RWPE1 (cell line): Measurements from ENCODE around the gene BMP2.
A peak's percentile ranks its signal among the peaks of the same experiment; 100 is the strongest.

Source experiments
- CTCF ChIA-PET: fragments of 350-600 bp; sonication (Branson Sonifier 250); formaldehyde crosslinking; extraction: SDS; loops from one replicate; lab custom pipeline; 2021; lab: Yijun Ruan, JAX
- POLR2A ChIA-PET: fragments of 400-600 bp; formaldehyde crosslinking; extraction: SDS; loops from one replicate; lab custom pipeline; 2020; ENCODE audit warnings: antibody characterized with exemption; ENCODE audit not compliant: low non-redundant PET; lab: Yijun Ruan, JAX
- DNase-seq: peaks from one replicate; pipeline ENCODE4 v3.0.0; 2012; ENCODE audit warnings: low spot score
- H3K27ac ChIP-seq: fragments of 450-650 bp; 2 replicates; pipeline ENCODE4 v1.5.1; 2017
- CTCF ChIP-seq: fragments of 450-650 bp; conservative IDR thresholded peaks from 2 replicates; pipeline ENCODE4 v1.5.1; 2017; ENCODE audit warnings: low read depth, mild to moderate bottlenecking

Gene BMP2

GRCh38 chr20:6744805-6745204 lies 22.7 kb upstream of the BMP2 start:
- ChIA-PET POLR2A (no interaction called here), CTCF (interaction anchor here (0.6 kb wide), 1 partner anchor 1243 kb away, joined by 3 read pairs; no protein-coding TSS in a partner anchor)
- H3K27ac ChIP-seq, result no peak overlapping the region
- no peak for TF ChIP-seq CTCF
- DNase-seq, result no peak

- DNase-seq, result peak; percentile 28
- CTCF ChIA-PET, result no interaction called here
- POLR2A ChIA-PET, result no interaction called here
- no peak overlapping the region for H3K27ac ChIP-seq
- no peak for TF ChIP-seq CTCF
Measured at GRCh38 chr20:6746901-6747609, 20.4 kb upstream of the BMP2 start.

- TF ChIP-seq CTCF, result no peak
- ChIA-PET POLR2A (no interaction called here), CTCF (interaction anchor here (0.7 kb wide), 1 partner anchor 581 kb away, joined by 3 read pairs; no protein-coding TSS in a partner anchor)
- no peak for DNase-seq
- H3K27ac ChIP-seq, result no peak overlapping the region
Measured at GRCh38 chr20:6750438-6750837, 17.0 kb upstream of the BMP2 start.

- ChIA-PET POLR2A (no interaction called here), CTCF (interaction anchor here (0.6 to 0.9 kb wide), 2 partner anchors 174 to 1497 kb away, joined by 3 read pairs; no protein-coding TSS in a partner anchor)
- DNase-seq, result no peak
- no peak for TF ChIP-seq CTCF
- H3K27ac ChIP-seq, result no peak overlapping the region
Measured at GRCh38 chr20:6756693-6757595, 10.5 kb upstream of the BMP2 start.

GRCh38 chr20:6764619-6765018 lies 2.9 kb upstream of the BMP2 start:
- ChIA-PET CTCF (interaction anchor here (0.6 to 1.9 kb wide), 4 partner anchors 104 to 500 kb away, joined by 3 to 4 read pairs (median 4); no protein-coding TSS in a partner anchor), POLR2A (no interaction called here)
- TF ChIP-seq CTCF, result no peak
- no peak overlapping the region for H3K27ac ChIP-seq
- DNase-seq, result no peak

GRCh38 chr20:6765469-6766058 lies 1.9 kb upstream of the BMP2 start:
- ChIA-PET POLR2A (no interaction called here), CTCF (interaction anchor here (0.5 to 1.9 kb wide), 13 partner anchors 10 to 1038 kb away, joined by 3 to 10 read pairs (median 4); no protein-coding TSS in a partner anchor)
- DNase-seq, result peak; percentile 34
- no peak overlapping the region for H3K27ac ChIP-seq
- peak; percentile 76 for TF ChIP-seq CTCF
